HepG2 (cell line): Measurements from ENCODE around the gene TMEM217. TPM values are rescaled to one million over a fixed set of nuclear protein-coding genes. Genes with fewer than 3 reads are reported as not detected.
A peak's percentile ranks its signal among the peaks of the same experiment; 100 is the strongest.

Experiments
- ATF4 ChIP-seq, 2 experiments: fragments of 450-650 bp in 1 of 2; sonication (generic) in 1 of 2; formaldehyde crosslinking; IDR thresholded peaks; 2 replicates each; pipeline versions ENCODE4 v1.5.0 to v1.8.0; 2020 to 2022; ENCODE audit warnings: mild to moderate bottlenecking in 1 of 2, missing genetic modification reagents in 1 of 2
- BORCS8-MEF2B ChIP-seq: sonication (generic); formaldehyde crosslinking; IDR thresholded peaks from 2 replicates; pipeline ENCODE4 v1.8.0; 2022; ENCODE audit warnings: mild to moderate bottlenecking, missing genetic modification reagents
- CCAR2 ChIP-seq: fragments of 200-400 bp; formaldehyde crosslinking; optimal IDR thresholded peaks from 2 replicates; pipeline ENCODE3; 2018; ENCODE audit warnings: low read depth, mild to moderate bottlenecking, low read length, moderate library complexity
- CTCF ChIP-seq: sonication (generic); formaldehyde crosslinking; IDR thresholded peaks from 2 replicates; pipeline ENCODE4 v1.5.0; 2020; ENCODE audit warnings: mild to moderate bottlenecking, missing genetic modification reagents, moderate library complexity
- EED ChIP-seq: sonication (generic); formaldehyde crosslinking; IDR thresholded peaks from 2 replicates; pipeline ENCODE4 v1.5.0; 2020; ENCODE audit warnings: mild to moderate bottlenecking, missing genetic modification reagents
- EP300 ChIP-seq, 3 experiments: sonication (generic) in 1 of 3; formaldehyde crosslinking in 1 of 3; IDR thresholded peaks; 2 replicates each; pipeline versions ENCODE4 v1.5.1 to v1.6.1; 2011 to 2020; ENCODE audit warnings: low read depth in 2 of 3, low read length in 2 of 3, borderline replicate concordance in 1 of 3, improper control_type of control experiment in 1 of 3, mild to moderate bottlenecking in 1 of 3, missing genetic modification reagents in 1 of 3, moderate library complexity in 1 of 3
- HNRNPUL1 ChIP-seq: fragments of 200-400 bp; formaldehyde crosslinking; IDR thresholded peaks from 2 replicates; pipeline ENCODE4 v1.6.1; 2017; ENCODE audit warnings: low read depth, mild to moderate bottlenecking, low read length, moderate library complexity
- NFIB ChIP-seq: sonication (generic); formaldehyde crosslinking; IDR thresholded peaks from 2 replicates; pipeline ENCODE4 v1.9.0; 2021; ENCODE audit warnings: missing genetic modification reagents, mild to moderate bottlenecking, borderline replicate concordance
- SATB2 ChIP-seq: sonication (generic); formaldehyde crosslinking; IDR thresholded peaks from 2 replicates; pipeline ENCODE4 v1.5.0; 2020; ENCODE audit warnings: missing genetic modification reagents
- SOX5 ChIP-seq: IDR thresholded peaks from 2 replicates; pipeline ENCODE4 v1.6.1; 2016; ENCODE audit warnings: borderline replicate concordance
- SRF ChIP-seq: IDR thresholded peaks from 2 replicates; pipeline ENCODE4 v1.6.1; 2011; ENCODE audit warnings: mild to moderate bottlenecking, low read depth, low read length, moderate library complexity
- TCF7 ChIP-seq: sonication (generic); IDR thresholded peaks from 2 replicates; pipeline ENCODE4 v1.6.1; 2016; ENCODE audit warnings: antibody characterized with exemption, low read depth
- ZBTB1 ChIP-seq: sonication (generic); formaldehyde crosslinking; IDR thresholded peaks from 2 replicates; pipeline ENCODE4 v1.4.0; 2020; ENCODE audit warnings: missing genetic modification reagents, borderline replicate concordance
- ZNF326 ChIP-seq: sonication (generic); formaldehyde crosslinking; IDR thresholded peaks from 2 replicates; pipeline ENCODE4 v1.4.0; 2020; ENCODE audit warnings: missing genetic modification reagents, borderline replicate concordance
- ZNF589 ChIP-seq: sonication (generic); formaldehyde crosslinking; conservative IDR thresholded peaks from 2 replicates; pipeline ENCODE4 v1.8.0; 2022; ENCODE audit warnings: mild to moderate bottlenecking, moderate library complexity, missing genetic modification reagents
- ZNF607 ChIP-seq: sonication (generic); formaldehyde crosslinking; IDR thresholded peaks from 2 replicates; pipeline ENCODE4 v1.5.1; 2020; ENCODE audit warnings: missing genetic modification reagents, mild to moderate bottlenecking, borderline replicate concordance
- ZNF639 ChIP-seq: conservative IDR thresholded peaks from 2 replicates; pipeline ENCODE4 v1.6.1; 2018; ENCODE audit warnings: missing genetic modification reagents
- ZNF710 ChIP-seq: sonication (generic); formaldehyde crosslinking; IDR thresholded peaks from 2 replicates; pipeline ENCODE4 v1.5.0; 2020; ENCODE audit warnings: mild to moderate bottlenecking, missing genetic modification reagents, borderline replicate concordance
- ZXDC ChIP-seq: sonication (generic); formaldehyde crosslinking; IDR thresholded peaks from 2 replicates; pipeline ENCODE4 v1.5.0; 2020; ENCODE audit warnings: mild to moderate bottlenecking, missing genetic modification reagents
- polyA plus RNA-seq, 8 experiments: library from polyadenylated mRNA; depleted of rRNA in 3 of 8; stranded (reverse) in 7 of 8; unstranded in 1 of 8; fragments of >200 nt; fragmentation: Illumina TruSeq in 4 of 8; extraction: Trizol in 4 of 8; gene quantifications; 2 replicates each; pipeline versions ENCODE4 v1.2.1 to v1.2.3, GENCODE V29; 2011 to 2016; ENCODE audit warnings: low read depth in 4 of 8, missing spikeins in 1 of 8, mixed read lengths in 1 of 8; ENCODE audit not compliant: insufficient read depth in 1 of 8
- total RNA-seq, 5 experiments: library from RNA; depleted of rRNA; stranded (reverse); fragments of >200 nt; fragmentation: Illumina TruSeq; extraction: Trizol; gene quantifications; 2 replicates each; pipeline ENCODE4 v1.2.3, GENCODE V29; 2016; ENCODE audit warnings: low read depth in 1 of 5

Gene TMEM217
- total and polyA plus RNA-seq, 2 of the 13 experiments (the other 11 are each of a cell fraction or from before 2014, with no cell fraction given): 2.3 to 3.4 TPM

GRCh38 chr6:37222125-37222967 lies 35.6 kb downstream of the TMEM217 start (continued):
- TF ChIP-seq CTCF (CRISPR knock-in tag) (peak; percentile 22), BORCS8-MEF2B (CRISPR knock-in tag) (peak; percentile 65), EP300 (IDR thresholded peaks at IDR 0.05; ENCODE audit: low read depth in 2 of 2, low read length in 2 of 2) (peak in 1 of 2 experiments; percentile 81; a peak in 1 of 4 replicates), EP300 (CRISPR knock-in tag; IDR thresholded peaks at IDR 0.05; ENCODE audit: borderline replicate concordance) (no peak), NFIB (CRISPR knock-in tag) (no peak), ZNF710 (CRISPR knock-in tag) (peak; percentile 79), ZNF589 (CRISPR knock-in tag) (no peak), ZXDC (CRISPR knock-in tag) (no peak), ZNF607 (no peak; the same call in 1 of the 2 replicates), ATF4 (CRISPR knock-in tag; IDR thresholded peaks at IDR 0.05) (no peak), ZBTB1 (CRISPR knock-in tag) (no peak), SRF (no peak), ZNF639 (CRISPR knock-in tag) (0 out of 2 replicates have a peak, but pooled peaks have one; percentile 61), SOX5 (CRISPR knock-in tag) (0 out of 2 replicates have a peak, but pooled peaks have one; percentile 12), ZNF326 (no peak), HNRNPUL1 (no peak), EED (CRISPR knock-in tag) (no peak), CCAR2 (no peak), TCF7 (no peak), SATB2 (CRISPR knock-in tag) (no peak)
